GM12801 (cell line): ENCODE measurements around the gene CNIH2.

Experiments
- CTCF ChIP-seq: IDR thresholded peaks from one replicate; pipeline ENCODE4 v1.5.1; 2011; ENCODE audit warnings: control low read depth; ENCODE audit not compliant: insufficient read length; ENCODE audit errors: extremely low read depth

The CNIH2 gene

GRCh38 chr11:66259956-66260355, 18.0 kb upstream of the CNIH2 start:
- TF ChIP-seq CTCF = no peak

GRCh38 chr11:66261578-66261977, 16.4 kb upstream of the CNIH2 start:
- TF ChIP-seq CTCF = no peak

- no peak for TF ChIP-seq CTCF
These were observed 15.8 kb upstream of the CNIH2 start for GRCh38 chr11:66262191-66262590.

GRCh38 chr11:66262696-66263095, 15.3 kb upstream of the CNIH2 start:
- TF ChIP-seq CTCF = no peak

GRCh38 chr11:66263231-66263630, 14.7 kb upstream of the CNIH2 start:
- TF ChIP-seq CTCF = no peak

GRCh38 chr11:66263785-66264184, 14.2 kb upstream of the CNIH2 start:
- TF ChIP-seq CTCF = no peak

- TF ChIP-seq CTCF = no peak
These were observed 13.6 kb upstream of the CNIH2 start for GRCh38 chr11:66264383-66264782.

GRCh38 chr11:66264914-66265313, 13.1 kb upstream of the CNIH2 start:
- no peak for TF ChIP-seq CTCF
